Spleen (tissue), 11 donors: Measurements from ENCODE around the gene ALX4. TPM values are rescaled to one million over a fixed set of nuclear protein-coding genes. Genes with fewer than 3 reads are reported as not detected.

Experiments used
- DNase-seq: peaks from one replicate; pipeline ENCODE4 v3.0.0-alpha.2; 2020
- H3K27ac ChIP-seq, 8 donors: fragments of 200-600 bp; sonication (generic) in 7 of 8; 1 replicate in 4 of 8; 2 replicates in 4 of 8; pipeline versions ENCODE4 v1.5.0 to v1.8.0; 2016 to 2021; ENCODE audit warnings: inconsistent platforms in 4 of 8, mild to moderate bottlenecking in 4 of 8, moderate library complexity in 1 of 8
- H3K27me3 ChIP-seq, 7 donors: fragments of 200-600 bp; sonication (generic) in 6 of 7; replicated peaks in 1 of 7; 1 replicate in 4 of 7; 2 replicates in 3 of 7; pipeline versions ENCODE4 v1.5.0 to v1.8.0; 2016 to 2021; ENCODE audit warnings: inconsistent platforms in 3 of 7, mild to moderate bottlenecking in 1 of 7
- H3K36me3 ChIP-seq, 6 donors: fragments of 200-600 bp; sonication (generic) in 5 of 6; 1 replicate in 4 of 6; 2 replicates in 2 of 6; pipeline versions ENCODE4 v1.5.0 to v1.8.0; 2016 to 2021; ENCODE audit warnings: inconsistent platforms in 2 of 6
- H3K4me1 ChIP-seq, 6 donors: fragments of 200-600 bp; sonication (generic) in 5 of 6; 1 replicate in 3 of 6; 2 replicates in 3 of 6; pipeline versions ENCODE4 v1.5.0 to v1.8.0; 2016 to 2021; ENCODE audit warnings: inconsistent platforms in 3 of 6
- H3K4me3 ChIP-seq, 8 donors: fragments of 200-600 bp; sonication (generic) in 7 of 8; 1 replicate in 4 of 8; 2 replicates in 4 of 8; pipeline versions ENCODE4 v1.5.0 to v1.8.0; 2016 to 2021; ENCODE audit warnings: inconsistent platforms in 4 of 8, mild to moderate bottlenecking in 4 of 8, moderate library complexity in 2 of 8
- H3K9me3 ChIP-seq, 8 donors: fragments of 200-600 bp; sonication (generic) in 7 of 8; 1 replicate in 4 of 8; 2 replicates in 4 of 8; pipeline versions ENCODE4 v1.5.0 to v1.8.0; 2016 to 2021; ENCODE audit warnings: inconsistent platforms in 4 of 8
- POLR2A ChIP-seq, 3 donors: fragments of 450-650 bp; IDR thresholded peaks; one replicate each; pipeline ENCODE4 v1.5.1; 2017; ENCODE audit warnings: antibody characterized with exemption in 3 of 3, mild to moderate bottlenecking in 1 of 3
- POLR2AphosphoS5 ChIP-seq, 3 donors: sonication (generic); formaldehyde crosslinking; IDR thresholded peaks; one replicate each; pipeline ENCODE4 v1.5.1; 2017; ENCODE audit warnings: antibody characterized with exemption in 3 of 3
- WGBS, 5 donors: extraction: QIAGEN DNeasy Blood & Tissue Kit in 3 of 5; methylation state at CpG; one replicate each; pipeline versions ENCODE4 v1.1.5 to v1.1.7; 2013 to 2018; 5-methylcytosine and 5-hydroxymethylcytosine counted together
- intact Hi-C: fragments of 100-400 bp; cut with DNase I; formaldehyde crosslinking; loops from one replicate; pipeline ENCODE4 v1.15.0; 2023; ENCODE audit warnings: low total_unique reads
- polyA plus RNA-seq, 3 donors: library from polyadenylated mRNA; stranded (reverse); fragments of 200-250 nt; gene quantifications; one replicate each; pipeline ENCODE4 v1.2.1, GENCODE V29; 2013
- total RNA-seq, 7 donors: library from RNA; depleted of rRNA in 3 of 7; stranded (reverse); fragments of >200 nt in 3 of 7; fragmentation: NEBNext Ultra II Directional in 4 of 7; extraction: Animal tissue kit (Norgen Biotek cat#: 25700) in 4 of 7; gene quantifications; one replicate each; pipeline versions ENCODE4 v1.1.0 to v1.2.1, GENCODE V29; 2016 to 2021
- TF ChIP-seq, protein P1 (sequence below), 11 experiments: fragments of 200-600 bp in 7 of 11; fragments of 450-650 bp in 4 of 11; sonication (generic) in 4 of 11; IDR thresholded peaks in 8 of 11; conservative IDR thresholded peaks in 3 of 11; 1 replicate in 7 of 11; 2 replicates in 4 of 11; pipeline versions ENCODE4 v1.4.0 to v1.8.0; 2016 to 2021; ENCODE audit warnings: antibody characterized with exemption in 11 of 11, inconsistent platforms in 4 of 11, mild to moderate bottlenecking in 1 of 11
- donor health status: healthy with polysubstance abuse.
- donor health status: DM: no; HTN: no; CAD: no; lungs with moderate emphysema.
- donor health status: DM: no; HTN: no; CAD: no.
- donor health status: Bipolar disorder and iron deficiency.
- donor health status: healthy.
- donor health status: DM: no; HTN: no; CAD: no.
- donor health status: DM: yes; HTN: yes; CAD: no.

ALX4 gene
- total and polyA plus RNA-seq, 10 donors: 0.11 TPM; not detected in 9

DNA sequence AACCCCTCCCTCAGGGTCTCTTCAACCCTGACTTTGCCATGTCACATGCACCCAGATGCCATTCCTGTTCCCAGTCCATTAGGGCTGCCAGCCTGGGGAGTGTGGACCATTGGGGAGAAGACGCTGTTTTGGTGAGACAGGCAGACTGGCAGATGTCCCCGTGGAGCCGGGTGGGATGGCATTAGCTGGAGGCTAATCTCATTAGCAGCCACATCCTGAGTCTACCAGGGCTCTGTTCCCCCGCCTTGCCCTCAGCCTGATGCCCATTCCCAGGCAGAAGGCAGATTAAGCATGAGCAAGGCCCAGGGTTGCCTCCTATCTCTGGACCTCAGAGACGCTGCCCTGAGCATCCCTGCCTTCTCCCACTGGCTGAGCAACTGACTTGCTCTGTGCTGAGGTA lies 46.4 kb upstream of the ALX4 start:
- 89 to 100% (median 93%) methylated on average over 3 to 5 of the region's 5 CpGs for WGBS, 5 donors
- Histone ChIP-seq H3K36me3 (no peaks in the 10 kb centered on the region), H3K4me3 (no peak overlapping the region), H3K9me3 (no peaks in the 10 kb centered on the region), H3K4me1 (peaks cover 0 to 6% (median 0%) of the 10 kb centered on the region in 6 donors), H3K27ac (no peak overlapping the region), H3K27me3 (peaks cover 0 to 47% (median 0%) of the 10 kb centered on the region in 7 donors)
- intact Hi-C loops: no loop called here
- DNase-seq: no peak
- no peak for TF ChIP-seq POLR2AphosphoS5 (IDR thresholded peaks at IDR 0.05)
- TF ChIP-seq, protein P1, sequence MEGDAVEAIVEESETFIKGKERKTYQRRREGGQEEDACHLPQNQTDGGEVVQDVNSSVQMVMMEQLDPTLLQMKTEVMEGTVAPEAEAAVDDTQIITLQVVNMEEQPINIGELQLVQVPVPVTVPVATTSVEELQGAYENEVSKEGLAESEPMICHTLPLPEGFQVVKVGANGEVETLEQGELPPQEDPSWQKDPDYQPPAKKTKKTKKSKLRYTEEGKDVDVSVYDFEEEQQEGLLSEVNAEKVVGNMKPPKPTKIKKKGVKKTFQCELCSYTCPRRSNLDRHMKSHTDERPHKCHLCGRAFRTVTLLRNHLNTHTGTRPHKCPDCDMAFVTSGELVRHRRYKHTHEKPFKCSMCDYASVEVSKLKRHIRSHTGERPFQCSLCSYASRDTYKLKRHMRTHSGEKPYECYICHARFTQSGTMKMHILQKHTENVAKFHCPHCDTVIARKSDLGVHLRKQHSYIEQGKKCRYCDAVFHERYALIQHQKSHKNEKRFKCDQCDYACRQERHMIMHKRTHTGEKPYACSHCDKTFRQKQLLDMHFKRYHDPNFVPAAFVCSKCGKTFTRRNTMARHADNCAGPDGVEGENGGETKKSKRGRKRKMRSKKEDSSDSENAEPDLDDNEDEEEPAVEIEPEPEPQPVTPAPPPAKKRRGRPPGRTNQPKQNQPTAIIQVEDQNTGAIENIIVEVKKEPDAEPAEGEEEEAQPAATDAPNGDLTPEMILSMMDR (IDR thresholded peaks at IDR 0.05 in 8 of 11, conservative IDR thresholded peaks at IDR 0.05 in 3 of 11): no peak
- no peak for TF ChIP-seq POLR2A (IDR thresholded peaks at IDR 0.05)

DNA sequence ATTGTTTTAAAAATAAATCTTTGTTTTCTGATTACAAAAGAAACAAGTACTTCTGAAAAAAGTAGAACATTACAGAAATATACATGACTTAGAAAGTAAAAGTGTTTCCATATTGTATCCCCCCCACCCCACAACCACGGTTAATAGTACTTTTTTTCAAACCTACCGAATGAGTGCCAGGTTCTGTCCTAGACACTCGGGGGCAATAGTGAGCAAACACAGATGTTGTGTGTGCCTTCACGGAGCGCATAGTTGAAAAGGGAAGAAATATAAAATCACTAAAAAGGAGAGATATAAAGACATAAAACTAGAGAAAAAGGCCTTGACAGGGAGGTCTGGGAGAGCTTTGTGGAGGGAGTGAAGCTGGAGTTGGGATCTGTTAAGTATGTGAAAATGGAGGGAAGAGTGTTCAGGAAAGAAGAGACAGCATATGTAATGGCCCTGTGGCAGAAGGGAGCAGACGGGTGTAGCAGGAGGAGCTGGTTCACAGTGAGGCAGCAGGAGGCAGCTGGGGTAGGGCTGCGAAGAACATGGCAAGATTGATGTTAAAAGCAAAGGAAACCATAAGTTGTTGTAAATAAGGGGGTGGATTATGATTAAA lies 42.1 kb upstream of the ALX4 start:
- WGBS, 5 donors: 43 to 58% (median 54%) methylated on average over 7 of the region's 7 CpGs
- TF ChIP-seq POLR2AphosphoS5 (IDR thresholded peaks at IDR 0.05) (no peak), POLR2A (IDR thresholded peaks at IDR 0.05) (no peak)
- TF ChIP-seq, protein P1 (IDR thresholded peaks at IDR 0.05 in 8 of 11, conservative IDR thresholded peaks at IDR 0.05 in 3 of 11): no peak
- intact Hi-C loops: no loop called here
- DNase-seq: no peak
- Histone ChIP-seq H3K4me3 (no peak overlapping the region), H3K9me3 (no peaks in the 10 kb centered on the region), H3K27ac (no peak overlapping the region), H3K36me3 (no peaks in the 10 kb centered on the region), H3K27me3 (peaks cover 0 to 45% (median 0%) of the 10 kb centered on the region in 7 donors), H3K4me1 (peaks cover 0 to 15% (median 2%) of the 10 kb centered on the region in 6 donors)

- H3K4me3 ChIP-seq: peak overlapping the region in 1 of 8 donors; percentile 46
- WGBS, 5 donors: 50 to 60% (median 57%) methylated on average over 9 of the region's 9 CpGs
- H3K36me3 ChIP-seq: no peaks in the 10 kb centered on the region
- intact Hi-C loops: no loop called here
- H3K4me1 ChIP-seq: peaks cover 0 to 15% (median 2%) of the 10 kb centered on the region in 6 donors
- H3K27ac ChIP-seq: peak overlapping the region in 2 of 8 donors; percentile 34 to 69
- peak; percentile 82 for DNase-seq
- no peaks in the 10 kb centered on the region for H3K9me3 ChIP-seq
- H3K27me3 ChIP-seq: peaks cover 0 to 43% (median 0%) of the 10 kb centered on the region in 7 donors
- no peak for TF ChIP-seq POLR2A (IDR thresholded peaks at IDR 0.05)
- TF ChIP-seq, protein P1 (IDR thresholded peaks at IDR 0.05 in 8 of 11, conservative IDR thresholded peaks at IDR 0.05 in 3 of 11): no peak
Measured at GRCh38 chr11:44351006-44351660, 41.2 kb upstream of the ALX4 start.

GRCh38 chr11:44349328-44349727 lies 39.4 kb upstream of the ALX4 start:
- 66 to 74% (median 67%) methylated on average over 3 of the region's 3 CpGs for WGBS, 5 donors
- H3K36me3 ChIP-seq: no peaks in the 10 kb centered on the region
- no peak overlapping the region for H3K27ac ChIP-seq
- H3K9me3 ChIP-seq: no peaks in the 10 kb centered on the region
- no peak overlapping the region for H3K4me3 ChIP-seq
- TF ChIP-seq POLR2A (IDR thresholded peaks at IDR 0.05) (no peak), POLR2AphosphoS5 (IDR thresholded peaks at IDR 0.05) (no peak)
- TF ChIP-seq, protein P1 (IDR thresholded peaks at IDR 0.05 in 8 of 11, conservative IDR thresholded peaks at IDR 0.05 in 3 of 11): no peak
- intact Hi-C loops: no loop called here
- H3K27me3 ChIP-seq: peaks cover 0 to 44% (median 0%) of the 10 kb centered on the region in 7 donors
- H3K4me1 ChIP-seq: peaks cover 0 to 15% (median 2%) of the 10 kb centered on the region in 6 donors
- DNase-seq: no peak
